GM21390 (cell line): Measurements from ENCODE around the gene PPIB.
"Not testable (repeated sequence)": the region's sequence is repeated elsewhere in the genome, so short reads cannot be mapped to it uniquely, and the experiment has no call there.

ENCODE experiments used
- ATAC-seq: cut with Tn5 transposase; IDR thresholded peaks from one replicate; pipeline ENCODE4 v1.9.1; 2021; ENCODE audit not compliant: unreplicated experiment

PPIB gene

DNA sequence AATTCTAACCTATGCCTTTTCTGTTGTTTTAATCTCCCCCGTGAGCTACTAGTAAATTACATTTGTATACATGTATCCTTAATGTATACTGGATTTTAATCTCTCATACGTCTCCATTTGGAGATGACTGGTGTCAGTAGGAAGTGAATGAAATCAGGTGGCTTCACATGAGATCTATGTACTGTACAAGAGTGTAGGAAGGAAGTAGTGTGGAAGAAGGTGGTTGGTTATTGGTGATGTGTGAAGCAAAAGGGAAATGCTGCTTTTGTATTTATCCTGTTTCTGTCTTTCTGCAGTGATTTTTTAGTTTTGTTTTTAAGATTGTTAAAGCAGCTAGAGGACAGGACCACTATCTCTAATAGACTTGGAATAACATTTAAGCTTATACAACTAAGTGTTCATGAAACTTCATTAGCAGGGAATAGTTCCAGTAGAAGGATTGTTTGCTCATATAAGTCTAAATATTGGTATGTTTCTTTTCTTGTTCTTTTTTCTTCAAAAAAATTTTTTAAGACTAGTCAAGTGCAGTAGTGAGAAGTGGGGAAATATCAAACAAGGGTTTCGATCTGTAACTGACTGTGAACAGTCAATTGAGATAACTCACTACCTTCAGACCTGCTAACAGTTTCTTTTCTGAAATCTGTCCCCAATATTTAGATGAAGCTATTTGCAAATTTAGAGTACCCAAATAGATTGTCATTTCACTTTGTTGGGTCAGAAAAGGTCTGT is 51.7 kb downstream of the PPIB start:
- ATAC-seq = no peak

DNA sequence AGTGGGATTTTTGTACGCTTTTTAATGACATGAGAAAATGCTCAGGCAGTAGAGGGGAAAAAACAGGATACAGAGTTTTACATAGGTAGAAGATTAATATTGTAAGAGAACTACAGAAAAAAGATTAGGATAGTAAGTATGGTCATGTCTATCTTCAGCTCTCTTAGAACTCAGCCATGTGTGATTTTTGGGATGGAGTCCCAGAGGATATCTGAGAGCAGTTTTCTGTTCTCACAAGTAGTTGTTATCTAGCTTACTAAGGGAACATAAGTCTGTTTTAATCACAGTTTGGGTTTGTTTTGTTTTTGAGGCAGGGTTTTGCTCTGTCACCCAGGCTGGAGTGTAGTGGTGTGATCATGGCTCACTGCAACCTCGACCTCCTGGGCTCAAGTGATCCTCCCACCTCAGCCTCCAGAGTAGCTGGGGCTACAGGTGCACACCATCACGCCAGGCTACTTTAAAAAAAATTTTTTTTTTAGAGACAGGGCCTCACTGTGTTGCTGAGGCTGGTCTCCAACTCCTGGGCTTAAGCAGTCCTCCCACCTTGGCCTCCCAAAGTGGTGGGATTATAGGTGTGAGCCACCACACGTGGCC is 52.6 kb downstream of the PPIB start:
- ATAC-seq = not testable (repeated sequence)

DNA sequence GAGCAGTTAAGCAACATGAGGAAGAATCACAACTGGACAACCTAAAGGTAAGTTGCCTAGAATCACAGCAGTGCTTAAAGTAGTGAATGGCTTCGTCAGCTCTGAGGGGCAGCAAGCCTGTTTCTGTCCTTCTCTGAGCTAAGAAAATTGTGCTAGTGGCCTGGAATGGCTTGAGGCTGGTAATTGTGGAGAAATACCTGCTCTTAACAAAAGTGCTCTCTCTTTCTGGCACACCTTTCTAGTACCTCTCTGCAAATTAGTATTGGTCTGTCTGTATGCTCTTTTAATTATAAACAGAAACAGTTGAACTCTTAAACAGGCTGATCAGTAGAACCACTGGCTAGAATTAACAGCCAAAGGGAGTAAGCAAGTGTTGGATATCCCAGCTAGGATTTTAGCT is 55.5 kb downstream of the PPIB start:
- no peak for ATAC-seq
